Ovary (tissue), 9 donors: ENCODE measurements around the gene GMNC. TPM values are rescaled to one million over a fixed set of nuclear protein-coding genes. Genes with fewer than 3 reads are reported as not detected.

ENCODE experiments used
- DNase-seq, 5 donors: peaks; one replicate each; pipeline ENCODE4 v3.0.0-alpha.2; 2019 to 2020
- H3K27ac ChIP-seq, 2 donors: fragments of 200-600 bp; one replicate each; pipeline versions ENCODE4 v1.5.1 to v1.8.0; 2019 to 2022
- H3K27me3 ChIP-seq: fragments of 200-600 bp; one replicate; pipeline ENCODE4 v1.8.0; 2022
- H3K36me3 ChIP-seq: fragments of 200-600 bp; sonication (generic); one replicate; pipeline ENCODE4 v1.5.1; 2019
- H3K4me1 ChIP-seq: one replicate; pipeline ENCODE4 v1.8.1; 2013; ENCODE audit warnings: mild to moderate bottlenecking, moderate library complexity; ENCODE audit not compliant: insufficient read depth
- H3K4me3 ChIP-seq: fragments of 200-600 bp; sonication (generic); one replicate; pipeline ENCODE4 v1.5.1; 2017
- H3K9me3 ChIP-seq, 2 donors: fragments of 200-600 bp in 1 of 2; sonication (generic) in 1 of 2; one replicate each; pipeline versions ENCODE4 v1.5.1 to v1.8.1; 2013 to 2019; ENCODE audit warnings: mild to moderate bottlenecking in 1 of 2, moderate library complexity in 1 of 2
- CTCF ChIP-seq, 3 donors: fragments of 450-650 bp in 2 of 3; fragments of 200-600 bp in 1 of 3; IDR thresholded peaks; one replicate each; pipeline versions ENCODE4 v1.5.1 to v1.8.0; 2016 to 2022; ENCODE audit warnings: antibody characterized with exemption in 3 of 3, mild to moderate bottlenecking in 1 of 3
- EP300 ChIP-seq: sonication (generic); formaldehyde crosslinking; IDR thresholded peaks from one replicate; pipeline ENCODE4 v1.6.1; 2017; ENCODE audit warnings: antibody characterized with exemption
- POLR2A ChIP-seq: fragments of 450-650 bp; IDR thresholded peaks from one replicate; pipeline ENCODE4 v1.6.1; 2017; ENCODE audit warnings: antibody characterized with exemption, mild to moderate bottlenecking, moderate library complexity
- WGBS, 3 donors: extraction: QIAGEN DNeasy Blood & Tissue Kit in 1 of 3; methylation state at CpG; one replicate each; pipeline versions ENCODE4 v1.1.5 to v1.1.7; 2013 to 2017; 5-methylcytosine and 5-hydroxymethylcytosine counted together
- intact Hi-C, 4 donors: fragments of 100-400 bp; cut with DNase I; formaldehyde crosslinking; loops; one replicate each; pipeline versions ENCODE4 v1.11.0 to v1.15.1; 2022 to 2023
- polyA plus RNA-seq, 2 donors: library from polyadenylated mRNA; stranded (reverse); fragments of 200-250 nt in 1 of 2; fragments of 350-450 nt in 1 of 2; fragmentation: Illumina TruSeq in 1 of 2; extraction: RNeasy Lipid Tissue Mini Kit (QIAGEN cat#74804) in 1 of 2; gene quantifications; one replicate each; pipeline ENCODE4 v1.2.3, GENCODE V29; 2013 to 2014
- total RNA-seq, 7 donors: library from RNA; depleted of rRNA in 2 of 7; stranded (reverse); fragments of >200 nt in 2 of 7; fragmentation: NEBNext Ultra II Directional in 3 of 7; extraction: Animal tissue kit (Norgen Biotek cat#: 25700) in 3 of 7; gene quantifications; one replicate each; pipeline versions ENCODE4 v1.1.0 to v1.2.4, GENCODE V29; 2016 to 2023
- donor health status: DM: no; HTN: no; CAD: no; lungs with moderate emphysema.
- donor health status: DM: no; HTN: no; CAD: no.
- donor health status: Bipolar disorder and iron deficiency.
- donor health status: DM: yes; HTN: yes; CAD: no.
- donor health status: DM: no; HTN: no; CAD: no.
- donor health status: DM: yes; HTN: yes; CAD: no.

Gene GMNC
- total and polyA plus RNA-seq, 9 donors, result 0.08 to 6.8 (median 0.78) TPM; not detected in 1

DNA sequence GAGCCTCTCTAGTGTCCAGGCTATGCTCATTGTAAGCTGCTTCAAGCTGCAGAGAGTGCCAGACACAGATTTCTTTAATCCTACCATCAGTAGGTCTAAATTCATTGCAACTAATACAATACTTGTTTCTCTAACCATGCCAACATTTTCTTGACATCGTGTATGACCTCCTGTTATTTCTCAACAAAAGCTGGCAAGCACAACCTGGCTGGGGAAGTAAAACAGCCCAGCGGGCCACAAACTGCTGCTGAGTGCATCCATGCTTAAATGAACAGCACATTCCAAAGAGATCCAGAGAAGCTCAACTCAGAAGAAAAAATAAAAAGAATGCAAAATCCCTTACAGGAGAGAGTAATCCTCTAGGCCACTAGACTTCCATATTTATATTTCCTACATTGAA is 36.5 kb downstream of the GMNC start:
- Histone ChIP-seq H3K4me1 (no peaks in the 10 kb centered on the region), H3K4me3 (no peak overlapping the region), H3K27me3 (no peaks in the 10 kb centered on the region), H3K9me3 (peaks cover 0 to 4% of the 10 kb centered on the region in 2 donors), H3K36me3 (no peaks in the 10 kb centered on the region), H3K27ac (no peak overlapping the region)
- intact Hi-C loops, result no loop called here
- no peak for TF ChIP-seq CTCF (IDR thresholded peaks at IDR 0.05)
- no peak for TF ChIP-seq POLR2A
- TF ChIP-seq EP300, result no peak
- no peak for DNase-seq
- WGBS, 3 donors, result 47 to 60% (median 51%) methylated on average over 2 of the region's 2 CpGs

DNA sequence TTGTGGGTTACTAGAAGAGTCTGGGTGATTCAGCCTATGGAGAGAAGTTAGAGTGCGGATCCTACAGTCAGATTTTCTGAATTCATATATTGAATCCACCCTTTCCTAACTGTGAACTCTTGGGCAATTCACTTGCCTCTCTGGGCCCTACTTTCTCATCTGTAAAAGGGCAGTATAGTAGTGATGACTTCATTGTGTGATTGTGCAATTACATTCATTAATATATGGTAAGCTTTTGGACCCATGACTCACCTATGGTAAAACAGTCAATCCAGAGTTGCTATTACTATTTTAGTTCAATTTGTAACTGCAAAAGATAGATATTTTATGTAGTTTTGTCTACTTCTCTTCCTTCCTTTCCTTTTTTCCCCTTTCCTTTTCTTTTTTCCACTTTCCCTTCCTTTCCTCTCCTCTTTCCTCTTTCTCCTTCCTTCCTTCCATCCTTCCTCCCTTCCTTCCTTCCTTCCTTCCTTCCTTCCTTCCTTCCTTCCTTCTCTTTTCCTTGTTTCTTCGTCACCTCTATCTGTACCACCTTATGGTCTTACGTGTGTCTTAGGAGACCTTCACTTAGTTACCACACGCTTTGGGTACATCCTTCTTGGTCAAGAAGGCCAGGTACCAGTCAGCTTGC is 37.0 kb downstream of the GMNC start:
- Histone ChIP-seq H3K36me3 (no peaks in the 10 kb centered on the region), H3K27ac (no peak overlapping the region), H3K4me3 (no peak overlapping the region), H3K4me1 (no peaks in the 10 kb centered on the region), H3K27me3 (no peaks in the 10 kb centered on the region), H3K9me3 (no peaks in the 10 kb centered on the region)
- DNase-seq, result no peak
- WGBS, 3 donors, result 90 to 93% (median 92%) methylated on average over 4 of the region's 4 CpGs
- TF ChIP-seq CTCF (IDR thresholded peaks at IDR 0.05), result no peak
- TF ChIP-seq POLR2A, result no peak
- no peak for TF ChIP-seq EP300
- intact Hi-C loops, result no loop called here

GRCh38 chr3:190811775-190812480 is 50.6 kb downstream of the GMNC start:
- peaks cover 2% of the 10 kb centered on the region for H3K4me1 ChIP-seq
- WGBS, 3 donors, result 28 to 35% (median 31%) methylated on average over 14 of the region's 14 CpGs
- H3K4me3 ChIP-seq, result no peak overlapping the region
- H3K27me3 ChIP-seq, result no peaks in the 10 kb centered on the region
- no peaks in the 10 kb centered on the region for H3K9me3 ChIP-seq
- DNase-seq, result peak in 3 of 5 donors; percentile 15 to 27 (median 24)
- intact Hi-C loops, result no loop called here
- H3K36me3 ChIP-seq, result no peaks in the 10 kb centered on the region
- TF ChIP-seq CTCF (IDR thresholded peaks at IDR 0.05) (peak in 1 of 3 donors; percentile 37), POLR2A (no peak)
- no peak overlapping the region for H3K27ac ChIP-seq

GRCh38 chr3:190810957-190811356 is 51.5 kb downstream of the GMNC start:
- H3K4me3 ChIP-seq, result no peak overlapping the region
- intact Hi-C loops, result no loop called here
- 81 to 88% (median 85%) methylated on average over 4 of the region's 4 CpGs for WGBS, 3 donors
- DNase-seq, result no peak
- H3K27ac ChIP-seq, result no peak overlapping the region
- no peaks in the 10 kb centered on the region for H3K36me3 ChIP-seq
- H3K9me3 ChIP-seq, result no peaks in the 10 kb centered on the region
- H3K4me1 ChIP-seq, result peaks cover 2% of the 10 kb centered on the region
- TF ChIP-seq CTCF (IDR thresholded peaks at IDR 0.05) (no peak), POLR2A (no peak), EP300 (no peak)
- no peaks in the 10 kb centered on the region for H3K27me3 ChIP-seq
